VCaP (cell line): ENCODE measurements around the gene MMS22L.

ENCODE experiments used
- H3K27ac ChIP-seq: fragments of 450-650 bp; 2 replicates; pipeline ENCODE4 v1.5.1; 2017
- TF ChIP-seq, protein P1 (sequence below): fragments of 450-650 bp; conservative IDR thresholded peaks from 2 replicates; pipeline ENCODE4 v1.5.1; 2017; ENCODE audit warnings: mild to moderate bottlenecking, moderate library complexity

The MMS22L gene

DNA sequence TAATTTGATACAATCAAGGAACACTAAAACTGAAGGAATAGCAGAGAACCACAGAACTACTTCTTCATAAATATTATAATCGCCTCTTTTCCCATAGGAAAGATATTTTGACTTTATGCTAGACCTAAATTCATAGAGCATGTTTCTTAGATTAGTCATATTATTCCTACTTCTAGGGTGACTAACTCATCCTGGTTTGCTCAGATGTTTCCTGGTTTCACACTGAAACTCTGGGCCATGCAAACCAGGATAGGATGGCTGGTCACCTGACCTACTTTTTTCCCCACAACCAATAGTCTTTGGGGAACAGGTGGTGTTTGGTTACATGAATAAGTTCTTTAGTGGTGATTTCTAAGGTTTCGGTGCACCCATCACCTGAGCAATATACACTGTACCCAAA lies 42.8 kb downstream of the MMS22L start:
- TF ChIP-seq, protein P1, sequence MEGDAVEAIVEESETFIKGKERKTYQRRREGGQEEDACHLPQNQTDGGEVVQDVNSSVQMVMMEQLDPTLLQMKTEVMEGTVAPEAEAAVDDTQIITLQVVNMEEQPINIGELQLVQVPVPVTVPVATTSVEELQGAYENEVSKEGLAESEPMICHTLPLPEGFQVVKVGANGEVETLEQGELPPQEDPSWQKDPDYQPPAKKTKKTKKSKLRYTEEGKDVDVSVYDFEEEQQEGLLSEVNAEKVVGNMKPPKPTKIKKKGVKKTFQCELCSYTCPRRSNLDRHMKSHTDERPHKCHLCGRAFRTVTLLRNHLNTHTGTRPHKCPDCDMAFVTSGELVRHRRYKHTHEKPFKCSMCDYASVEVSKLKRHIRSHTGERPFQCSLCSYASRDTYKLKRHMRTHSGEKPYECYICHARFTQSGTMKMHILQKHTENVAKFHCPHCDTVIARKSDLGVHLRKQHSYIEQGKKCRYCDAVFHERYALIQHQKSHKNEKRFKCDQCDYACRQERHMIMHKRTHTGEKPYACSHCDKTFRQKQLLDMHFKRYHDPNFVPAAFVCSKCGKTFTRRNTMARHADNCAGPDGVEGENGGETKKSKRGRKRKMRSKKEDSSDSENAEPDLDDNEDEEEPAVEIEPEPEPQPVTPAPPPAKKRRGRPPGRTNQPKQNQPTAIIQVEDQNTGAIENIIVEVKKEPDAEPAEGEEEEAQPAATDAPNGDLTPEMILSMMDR: no peak
- no peak overlapping the region for H3K27ac ChIP-seq

DNA sequence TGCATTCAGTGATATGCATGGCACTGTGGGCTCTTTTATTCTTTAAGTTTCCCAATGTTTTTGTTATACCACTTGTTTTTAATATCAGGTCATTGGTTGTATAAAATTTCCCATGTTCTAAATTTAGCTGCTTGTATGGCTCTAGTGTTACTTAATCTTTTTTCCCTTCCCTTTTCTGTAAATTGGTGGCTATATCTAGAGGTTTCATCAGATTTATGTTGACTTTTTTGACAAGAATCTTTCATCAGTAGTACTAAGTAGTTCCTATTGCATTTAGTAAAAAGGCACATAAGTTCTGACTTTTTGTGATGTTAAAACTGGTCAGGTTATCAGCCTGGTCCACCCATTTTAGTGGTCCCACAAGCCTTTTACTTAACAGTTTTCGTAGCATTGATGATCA lies 51.1 kb downstream of the MMS22L start:
- TF ChIP-seq, protein P1: no peak
- no peak overlapping the region for H3K27ac ChIP-seq

DNA sequence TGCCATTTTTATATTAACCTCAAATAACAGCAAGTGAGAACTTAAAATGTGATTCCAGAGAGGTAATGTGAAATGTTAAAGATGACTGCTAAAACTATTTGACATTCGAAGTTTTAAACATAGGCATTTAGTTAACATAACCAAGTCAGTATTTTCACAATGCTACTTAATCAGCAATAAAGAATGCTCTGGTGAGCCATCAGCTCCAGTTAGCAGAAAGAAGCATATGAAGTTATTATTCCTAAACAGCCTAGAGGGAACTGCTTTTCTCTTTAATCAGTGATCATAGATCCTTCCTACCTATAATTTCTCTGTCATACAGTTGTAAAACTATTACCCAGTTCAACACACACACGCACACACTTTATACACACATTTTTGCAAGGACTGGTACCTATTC lies 60.1 kb downstream of the MMS22L start:
- H3K27ac ChIP-seq: no peak overlapping the region
- TF ChIP-seq, protein P1: no peak

DNA sequence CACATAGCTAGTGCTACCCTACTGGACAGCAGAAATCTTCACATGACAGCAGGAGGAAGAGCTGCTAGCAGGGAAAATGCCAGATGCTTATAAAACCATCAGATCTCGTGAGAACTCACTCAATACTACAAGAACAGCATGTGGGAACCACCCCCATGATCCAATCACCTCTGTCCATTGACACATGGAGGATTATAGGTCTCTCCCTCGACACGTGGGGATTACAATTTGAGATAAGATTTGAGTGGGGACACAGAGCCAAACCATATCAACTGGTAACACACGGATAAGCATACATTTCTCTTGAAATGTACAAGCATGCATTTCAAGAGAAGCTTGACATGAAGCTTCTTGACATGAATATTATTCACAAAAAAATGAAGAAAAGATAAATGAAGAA lies 64.1 kb downstream of the MMS22L start:
- TF ChIP-seq, protein P1: no peak
- H3K27ac ChIP-seq: no peak overlapping the region

DNA sequence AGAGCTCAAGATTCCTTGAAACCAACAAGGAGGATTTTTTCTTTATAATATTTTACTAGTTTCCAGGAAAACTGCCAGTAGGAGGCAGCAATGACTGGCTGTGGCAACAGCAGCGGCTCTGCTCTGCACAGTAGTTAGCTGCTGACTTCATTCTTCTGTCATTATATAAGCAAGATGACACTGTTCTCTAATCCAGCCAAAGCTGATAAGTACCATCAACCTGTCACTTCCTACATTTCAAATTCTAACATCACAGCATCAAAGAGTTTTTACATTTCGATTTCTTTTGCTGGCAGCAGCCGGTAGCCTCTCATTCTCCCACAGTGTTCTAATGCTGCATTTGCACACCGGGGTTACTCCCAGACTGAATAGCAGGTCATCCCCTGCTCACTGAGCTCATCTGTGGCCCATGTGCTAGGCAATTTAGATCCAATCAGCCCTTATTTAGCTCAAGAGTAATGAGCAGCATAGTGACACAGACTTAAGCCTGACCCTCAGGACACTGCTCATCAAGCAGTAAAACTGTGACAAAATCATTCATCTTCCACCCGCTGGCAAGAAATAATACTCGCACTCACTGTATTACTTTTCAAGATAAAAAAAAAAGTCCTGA lies 67.8 kb downstream of the MMS22L start:
- TF ChIP-seq, protein P1: peak; percentile 76
- H3K27ac ChIP-seq: no peak overlapping the region

DNA sequence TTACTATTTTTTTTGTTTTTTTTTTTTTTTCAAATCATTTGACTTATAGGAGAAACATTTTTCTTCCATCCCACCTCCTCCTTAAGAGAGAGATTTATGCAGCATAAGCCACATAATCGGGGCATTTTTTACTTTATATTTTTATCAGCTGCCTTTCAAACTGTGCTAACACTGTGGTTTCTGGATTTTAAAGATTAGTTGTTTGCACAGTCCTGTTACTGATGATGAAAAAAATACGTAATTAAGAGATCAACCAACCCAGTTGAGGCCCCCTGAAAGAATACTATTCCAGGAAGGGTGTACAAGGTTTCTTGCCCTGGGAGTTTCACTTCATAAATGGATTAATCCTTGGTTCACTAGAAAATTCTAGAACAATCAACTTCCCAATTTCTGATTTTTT lies 68.3 kb downstream of the MMS22L start:
- H3K27ac ChIP-seq: no peak overlapping the region
- TF ChIP-seq, protein P1: no peak

DNA sequence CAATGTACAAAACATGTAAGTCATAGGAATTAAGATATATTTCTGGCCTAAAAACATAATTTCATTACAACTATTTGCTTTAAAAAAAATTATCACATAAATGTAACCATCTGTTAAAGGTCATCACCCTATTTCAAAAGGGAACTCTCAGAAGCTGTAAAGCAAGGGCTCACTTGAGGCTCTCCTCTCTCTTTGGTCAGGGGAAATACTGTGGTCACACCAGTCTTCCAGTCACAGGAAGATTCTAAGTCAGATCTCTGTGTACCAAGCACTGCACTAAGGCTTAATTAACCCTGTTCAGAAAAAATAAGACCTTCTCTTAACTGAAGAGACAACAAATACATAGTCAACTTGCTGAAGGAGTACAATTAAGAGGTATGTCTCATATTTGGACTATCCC lies 75.6 kb downstream of the MMS22L start:
- TF ChIP-seq, protein P1: no peak
- H3K27ac ChIP-seq: no peak overlapping the region
